ENCODE results near the gene TMEM82. TPM values are rescaled to one million over a fixed set of nuclear protein-coding genes. Genes with fewer than 3 reads are reported as not detected.

TMEM82 gene
- total RNA-seq, 2 donors from 2014 or later, result 0.49 TPM; not detected in 1

- ATAC-seq (replicated peaks in 1 of 2) (peak; percentile 34 to 52), DNase-seq (no peak)
- Mint-ChIP-seq H3K4me3 (peak within 1 kb of the TSS; percentile 57 to 63), H3K27ac (no peak within 1 kb of the TSS), H3K36me3 (ENCODE audit: insufficient read depth in 2 of 2) (no peaks in the 10 kb centered on the region), H3K27me3 (ENCODE audit: low read depth) (peaks cover 47% of the 10 kb centered on the region), H3K4me1 (ENCODE audit: low read depth) (peaks cover 8% of the 10 kb centered on the region), H3K9me3 (no peaks in the 10 kb centered on the region)
Measured at GRCh38 chr1:15758343-15758931, 16.1 kb downstream of the TMEM82 start, which contains the start of gene FBLIM1. Gene FBLIM1 (plus strand): TSS chr1:15758795. CDS start chr1:15764984, 6,189 bp downstream.

- H3K27me3 Mint-ChIP-seq (ENCODE audit: low read depth), result peaks cover 46% of the 10 kb centered on the region
- peak overlapping the region; percentile 24 to 63 for H3K4me3 Mint-ChIP-seq
- no peak overlapping the region for H3K27ac Mint-ChIP-seq
- ATAC-seq (replicated peaks in 1 of 2) (peak; percentile 48 to 53), DNase-seq (no peak)
- no peaks in the 10 kb centered on the region for H3K36me3 Mint-ChIP-seq (ENCODE audit: insufficient read depth in 2 of 2)
- H3K9me3 Mint-ChIP-seq, result no peaks in the 10 kb centered on the region
- peaks cover 8% of the 10 kb centered on the region for H3K4me1 Mint-ChIP-seq (ENCODE audit: low read depth)
Measured at GRCh38 chr1:15758953-15759661, 16.8 kb downstream of the TMEM82 start.

GRCh38 chr1:15760520-15761211 lies 18.4 kb downstream of the TMEM82 start:
- H3K27ac Mint-ChIP-seq, result no peak overlapping the region
- no peaks in the 10 kb centered on the region for H3K9me3 Mint-ChIP-seq
- no peak overlapping the region for H3K4me3 Mint-ChIP-seq
- no peak for DNase-seq
- peaks cover 8% of the 10 kb centered on the region for H3K4me1 Mint-ChIP-seq (ENCODE audit: low read depth)
- H3K36me3 Mint-ChIP-seq (ENCODE audit: insufficient read depth in 2 of 2), result no peaks in the 10 kb centered on the region
- H3K27me3 Mint-ChIP-seq (ENCODE audit: low read depth), result peaks cover 39% of the 10 kb centered on the region
- no peak for ATAC-seq (replicated peaks in 1 of 2)

GRCh38 chr1:15761366-15762128 lies 19.2 kb downstream of the TMEM82 start:
- H3K9me3 Mint-ChIP-seq, result no peaks in the 10 kb centered on the region
- peaks cover 31% of the 10 kb centered on the region for H3K27me3 Mint-ChIP-seq (ENCODE audit: low read depth)
- ATAC-seq (replicated peaks in 1 of 2) (no peak), DNase-seq (no peak)
- no peak overlapping the region for H3K4me3 Mint-ChIP-seq
- H3K27ac Mint-ChIP-seq, result no peak overlapping the region
- peaks cover 2% of the 10 kb centered on the region for H3K4me1 Mint-ChIP-seq (ENCODE audit: low read depth)
- no peaks in the 10 kb centered on the region for H3K36me3 Mint-ChIP-seq (ENCODE audit: insufficient read depth in 2 of 2)

- no peak for ATAC-seq (replicated peaks in 1 of 2)
- DNase-seq, result no peak
- H3K4me1 Mint-ChIP-seq (ENCODE audit: low read depth), result no peaks in the 10 kb centered on the region
- no peaks in the 10 kb centered on the region for H3K9me3 Mint-ChIP-seq
- H3K36me3 Mint-ChIP-seq (ENCODE audit: insufficient read depth in 2 of 2), result no peaks in the 10 kb centered on the region
- no peak overlapping the region for H3K27ac Mint-ChIP-seq
- peaks cover 21% of the 10 kb centered on the region for H3K27me3 Mint-ChIP-seq (ENCODE audit: low read depth)
- no peak overlapping the region for H3K4me3 Mint-ChIP-seq
Measured at GRCh38 chr1:15762546-15762945, 20.2 kb downstream of the TMEM82 start.

GRCh38 chr1:15764269-15764764 lies 22.0 kb downstream of the TMEM82 start:
- H3K27ac Mint-ChIP-seq, result no peak overlapping the region
- no peaks in the 10 kb centered on the region for H3K9me3 Mint-ChIP-seq
- H3K4me3 Mint-ChIP-seq, result no peak overlapping the region

GRCh38 chr1:15764890-15765289 lies 22.6 kb downstream of the TMEM82 start:
- Mint-ChIP-seq H3K4me1 (ENCODE audit: low read depth) (no peaks in the 10 kb centered on the region), H3K4me3 (no peak overlapping the region), H3K27me3 (ENCODE audit: low read depth) (peaks cover 15% of the 10 kb centered on the region), H3K9me3 (no peaks in the 10 kb centered on the region), H3K36me3 (ENCODE audit: insufficient read depth in 2 of 2) (no peaks in the 10 kb centered on the region), H3K27ac (no peak overlapping the region)
- ATAC-seq (replicated peaks in 1 of 2) (no peak), DNase-seq (no peak)

More at GRCh38 chr1:15764269-15764764, 22.0 kb downstream of the TMEM82 start:
- Mint-ChIP-seq H3K27me3 (ENCODE audit: low read depth) (peaks cover 20% of the 10 kb centered on the region), H3K36me3 (ENCODE audit: insufficient read depth in 2 of 2) (no peaks in the 10 kb centered on the region), H3K4me1 (ENCODE audit: low read depth) (no peaks in the 10 kb centered on the region)
- ATAC-seq (replicated peaks in 1 of 2) (no peak), DNase-seq (no peak)

GRCh38 chr1:15765495-15766194 lies 23.3 kb downstream of the TMEM82 start:
- Mint-ChIP-seq H3K27ac (no peak overlapping the region), H3K36me3 (ENCODE audit: insufficient read depth in 2 of 2) (no peaks in the 10 kb centered on the region), H3K9me3 (no peaks in the 10 kb centered on the region), H3K4me3 (no peak overlapping the region), H3K4me1 (ENCODE audit: low read depth) (no peaks in the 10 kb centered on the region), H3K27me3 (ENCODE audit: low read depth) (peaks cover 12% of the 10 kb centered on the region)
- ATAC-seq (replicated peaks in 1 of 2) (no peak), DNase-seq (no peak)

- no peaks in the 10 kb centered on the region for H3K9me3 Mint-ChIP-seq
Measured at GRCh38 chr1:15767941-15768340, 25.6 kb downstream of the TMEM82 start.

GRCh38 chr1:15768388-15768787 lies 26.1 kb downstream of the TMEM82 start:
- no peak overlapping the region for H3K4me3 Mint-ChIP-seq
- H3K4me1 Mint-ChIP-seq (ENCODE audit: low read depth), result no peaks in the 10 kb centered on the region
- no peak for DNase-seq
- no peak for ATAC-seq (replicated peaks in 1 of 2)
- no peaks in the 10 kb centered on the region for H3K9me3 Mint-ChIP-seq
- H3K27me3 Mint-ChIP-seq (ENCODE audit: low read depth), result peaks cover 11% of the 10 kb centered on the region
- H3K27ac Mint-ChIP-seq, result no peak overlapping the region
- no peaks in the 10 kb centered on the region for H3K36me3 Mint-ChIP-seq (ENCODE audit: insufficient read depth in 2 of 2)

More at GRCh38 chr1:15767941-15768340, 25.6 kb downstream of the TMEM82 start:
- Mint-ChIP-seq H3K4me3 (no peak overlapping the region), H3K27me3 (ENCODE audit: low read depth) (peaks cover 11% of the 10 kb centered on the region), H3K27ac (no peak overlapping the region), H3K36me3 (ENCODE audit: insufficient read depth in 2 of 2) (no peaks in the 10 kb centered on the region), H3K4me1 (ENCODE audit: low read depth) (no peaks in the 10 kb centered on the region)
- no peak for DNase-seq
- no peak for ATAC-seq (replicated peaks in 1 of 2)

- ATAC-seq (replicated peaks in 1 of 2), result no peak
Measured at GRCh38 chr1:15770313-15770962, 28.1 kb downstream of the TMEM82 start.

More at GRCh38 chr1:15770313-15770962, 28.1 kb downstream of the TMEM82 start:
- peaks cover 11% of the 10 kb centered on the region for H3K27me3 Mint-ChIP-seq (ENCODE audit: low read depth)
- no peaks in the 10 kb centered on the region for H3K9me3 Mint-ChIP-seq
- no peak overlapping the region for H3K27ac Mint-ChIP-seq
- DNase-seq, result no peak
- H3K36me3 Mint-ChIP-seq (ENCODE audit: insufficient read depth in 2 of 2), result no peaks in the 10 kb centered on the region
- no peak overlapping the region for H3K4me3 Mint-ChIP-seq
- no peaks in the 10 kb centered on the region for H3K4me1 Mint-ChIP-seq (ENCODE audit: low read depth)
